HFF-Myc (cell line): ENCODE data around the gene CX3CL1.

Experiments used
- DNase-seq: peaks from one replicate; pipeline ENCODE4 v3.0.0-alpha.2; 2011; ENCODE audit warnings: low read depth; ENCODE audit errors: extremely low read depth
- H3K4me3 ChIP-seq: replicated peaks from 2 replicates; pipeline ENCODE4 v1.5.1; 2011; ENCODE audit warnings: low read depth, mild to moderate bottlenecking, control low read depth, low read length
- CTCF ChIP-seq: IDR thresholded peaks from 2 replicates; pipeline ENCODE4 v1.5.1; 2012; ENCODE audit warnings: mild to moderate bottlenecking, low read depth, low read length, control low read depth; ENCODE audit errors: missing control alignments

The CX3CL1 gene

GRCh38 chr16:57347858-57348257 is 24.4 kb upstream of the CX3CL1 start:
- H3K4me3 ChIP-seq = no peak overlapping the region
- TF ChIP-seq CTCF = no peak
- no peak for DNase-seq

- DNase-seq = no peak
- H3K4me3 ChIP-seq = no peak overlapping the region
- TF ChIP-seq CTCF = no peak
These were observed 24.0 kb upstream of the CX3CL1 start for GRCh38 chr16:57348327-57348726.

DNA sequence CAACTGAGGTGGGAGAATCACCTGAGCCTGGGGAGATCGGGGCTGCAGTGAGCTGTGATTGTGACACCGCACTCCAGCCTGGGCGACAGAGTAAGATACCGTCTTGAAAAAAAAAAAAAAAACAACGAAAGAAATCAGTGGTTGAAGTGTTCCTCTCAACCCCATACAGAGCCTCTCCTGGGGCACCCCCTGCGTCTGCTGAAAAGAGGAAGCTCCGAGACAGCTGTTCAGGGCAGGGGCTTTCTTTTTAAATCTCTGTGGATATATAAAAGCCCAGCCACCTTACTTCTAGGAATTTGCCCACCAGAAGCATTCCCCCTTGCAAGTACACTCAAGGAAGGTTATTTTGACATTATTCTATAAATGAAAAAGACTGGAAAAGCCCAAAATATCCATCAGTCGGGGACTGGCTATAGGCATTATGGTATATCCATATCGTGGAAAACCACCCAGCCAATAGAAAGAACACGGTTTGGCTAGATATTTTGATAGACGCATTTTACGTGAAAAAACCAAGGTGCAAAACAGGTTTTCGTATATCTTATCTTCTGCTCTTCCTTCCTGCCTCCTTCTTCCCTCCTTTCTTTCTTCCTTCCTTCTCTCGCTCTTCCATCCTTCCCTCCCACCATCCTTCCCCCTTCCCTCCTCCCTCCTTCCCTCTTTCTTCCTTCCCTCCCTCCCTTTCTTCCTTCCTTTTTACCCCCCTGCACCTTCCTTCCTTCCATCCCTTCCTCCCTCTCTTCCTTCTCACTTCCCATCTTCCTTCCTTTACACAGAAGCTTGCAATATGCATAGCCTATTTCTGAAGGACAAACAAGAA is 22.9 kb upstream of the CX3CL1 start:
- no peak for DNase-seq
- TF ChIP-seq CTCF = no peak
- H3K4me3 ChIP-seq = no peak overlapping the region

GRCh38 chr16:57352636-57353047 is 19.6 kb upstream of the CX3CL1 start:
- H3K4me3 ChIP-seq = no peak overlapping the region

DNA sequence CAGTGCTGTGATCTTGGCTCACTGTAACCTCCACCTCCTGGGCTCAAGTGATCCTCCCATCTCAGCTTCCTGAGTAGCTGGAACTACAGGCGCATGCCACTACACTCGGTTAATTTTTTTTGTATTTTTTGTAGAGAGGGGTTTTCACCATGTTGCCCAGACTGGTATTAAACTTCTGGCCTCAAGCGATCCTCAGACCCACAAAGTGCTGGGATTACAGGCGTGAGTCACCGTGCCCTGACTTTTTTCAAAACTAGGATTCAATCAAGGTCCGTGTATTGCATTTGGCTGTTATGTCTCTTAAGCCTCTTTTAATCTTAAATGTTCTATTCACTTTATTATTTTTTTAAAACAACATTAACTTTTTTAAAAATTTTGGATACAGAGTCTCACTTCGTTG is 18.0 kb upstream of the CX3CL1 start:
- H3K4me3 ChIP-seq = no peak overlapping the region
- no peak for DNase-seq
- no peak for TF ChIP-seq CTCF

More at GRCh38 chr16:57352636-57353047, 19.6 kb upstream of the CX3CL1 start:
- no peak for DNase-seq
- TF ChIP-seq CTCF = no peak

DNA sequence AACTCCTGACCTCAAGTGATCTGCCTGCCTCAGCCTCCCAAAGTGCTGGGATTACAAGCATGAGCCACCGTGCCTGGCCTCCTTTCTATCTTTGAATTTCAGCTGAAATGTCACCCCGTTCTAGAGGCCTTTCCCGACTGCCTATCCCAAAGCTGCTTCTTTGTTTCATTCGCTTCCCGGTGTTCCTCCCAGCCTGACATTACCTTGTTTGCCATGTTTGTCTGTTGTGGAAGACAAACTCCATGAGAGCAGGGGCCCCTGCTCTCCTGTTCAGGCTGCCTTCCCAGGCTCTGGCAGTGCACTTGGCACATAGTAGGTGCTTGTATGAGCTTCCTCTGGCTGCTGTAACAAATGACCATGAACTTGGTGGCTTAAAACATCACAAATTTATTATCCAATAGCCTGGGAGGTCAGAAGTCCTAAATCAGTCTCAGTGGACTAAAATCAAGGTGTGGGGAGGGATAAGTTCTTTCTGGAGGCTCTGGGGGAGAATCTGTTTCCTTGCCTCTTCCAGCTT is 16.3 kb upstream of the CX3CL1 start:
- no peak for DNase-seq
- no peak for TF ChIP-seq CTCF
- no peak overlapping the region for H3K4me3 ChIP-seq
